Measurements from ENCODE around the gene SLC7A6OS. TPM values are rescaled to one million over a fixed set of nuclear protein-coding genes. Genes with fewer than 3 reads are reported as not detected.

The SLC7A6OS gene
- total and polyA plus RNA-seq, 10 of the 15 experiments (the other 5 are each of a cell fraction or from before 2014, with no cell fraction given): 2.9 to 27.4 (median 16.9) TPM

- RAD21 ChIA-PET (ENCODE audit: unreplicated experiment): interaction anchor here (1.0 to 10.2 kb wide), 5 partner anchors 19 to 60 kb away, joined by 4 to 399 read pairs (median 52); partner anchors contain the start of genes PRMT7 and SLC7A6OS
- Histone ChIP-seq H3K9me3 (replicated peaks; ENCODE audit: control insufficient read depth, insufficient read depth, low read length) (no peaks in the 10 kb centered on the region), H3K9ac (ENCODE audit: control insufficient read depth, insufficient read depth, low read length) (peak overlapping the region; percentile 87), H2AFZ (ENCODE audit: control insufficient read depth, low read depth, low read length) (peak overlapping the region; percentile 76), H3K4me2 (ENCODE audit: control insufficient read depth, insufficient read depth) (peak overlapping the region; percentile 82), H3K4me3 (peak overlapping the region; percentile 87), H3K27ac (ENCODE audit: control insufficient read depth, insufficient read depth) (peak overlapping the region; percentile 85), H4K20me1 (ENCODE audit: control insufficient read depth, insufficient read depth) (no peaks in the 10 kb centered on the region), H3K36me3 (ENCODE audit: control insufficient read depth in 2 of 2, insufficient read depth in 2 of 2, low read length in 1 of 2) (peaks cover 0 to 11% of the 10 kb centered on the region in 2 experiments; a peak in 1 of 4 replicates), H3K79me2 (ENCODE audit: control insufficient read depth, insufficient read depth, low read length) (peaks cover 67% of the 10 kb centered on the region), H3K4me1 (ENCODE audit: control insufficient read depth, insufficient read depth, low read length) (peaks cover 22% of the 10 kb centered on the region), H3K27me3 (replicated peaks in 1 of 2; ENCODE audit: control insufficient read depth in 2 of 2, insufficient read depth in 2 of 2, low read length in 1 of 2) (no peaks in the 10 kb centered on the region)
- intact Hi-C loops (cut with micrococcal nuclease; ENCODE audit: unreplicated experiment) (loop anchor here (2.0 kb wide), 1 partner anchor 46 kb away; the partner anchor contains the start of genes PRMT7 and SLC7A6OS), in situ Hi-C loops (cut with MboI) (no loop called here)
- CTCF ChIA-PET: interaction anchor here (2.1 to 9.0 kb wide), 8 partner anchors 11 to 172 kb away, joined by 7 to 747 read pairs (median 77); partner anchors contain the start of genes PLA2G15, PRMT7 and SLC7A6OS
- WGBS (ENCODE audit: insufficient coverage, insufficient replicate concordance, low lambda C conversion rate, missing lambda C conversion rate): 1% methylated on average over 23 of the region's 23 CpGs
- SMC1A ChIA-PET (ENCODE audit: uncharacterized antibody, unreplicated experiment): interaction anchor here (1.6 to 18.5 kb wide), 2 partner anchors 13 to 195 kb away, joined by 3 to 253 read pairs; no protein-coding TSS in a partner anchor
- FAIRE-seq (no peak), DNase-seq (ENCODE audit: low read depth, low spot score) (no peak), ATAC-seq (peak; percentile 38)
- POLR2A ChIA-PET: interaction anchor here (0.6 to 4.7 kb wide), 4 partner anchors 16 to 54 kb away, joined by 4 to 51 read pairs (median 23); partner anchors contain the start of genes PRMT7 and SLC7A6OS
- BruUV-seq (replicated peaks): no TSS peak
- no peak for TF ChIP-seq JUND (IDR thresholded peaks at IDR 0.05; ENCODE audit: low read depth, low read length)
- TF ChIP-seq NBN (IDR thresholded peaks at IDR 0.05): 0 out of 2 replicates have a peak, but pooled peaks have one; percentile 11
- TF ChIP-seq BCL3 (IDR thresholded peaks at IDR 0.05; ENCODE audit: borderline replicate concordance, insufficient read depth, low read depth, low read length, poor library complexity, severe bottlenecking): no peak
- TF ChIP-seq MXI1 (IDR thresholded peaks at IDR 0.05; ENCODE audit: low read depth, low read length): peak; percentile 14; the same call in 1 of the 2 replicates
- TF ChIP-seq NRF1 (conservative IDR thresholded peaks at IDR 0.05; ENCODE audit: low read depth, low read length): 0 out of 2 replicates have a peak, but pooled peaks have one; percentile 12
- TF ChIP-seq CEBPZ (IDR thresholded peaks at IDR 0.05; ENCODE audit: low read depth, low read length): no peak
- peak; percentile 25; the same call in 1 of the 2 replicates for TF ChIP-seq PML (IDR thresholded peaks at IDR 0.05; ENCODE audit: low read length)
- peak; percentile 29; the same call in 1 of the 2 replicates for TF ChIP-seq SPI1 (IDR thresholded peaks at IDR 0.05; ENCODE audit: borderline replicate concordance, insufficient read depth, low read depth, low read length)
- TF ChIP-seq EED (IDR thresholded peaks at IDR 0.05; ENCODE audit: low read depth): peak; percentile 48; the same call in 1 of the 2 replicates
- TF ChIP-seq POU2F2 (IDR thresholded peaks at IDR 0.05; ENCODE audit: borderline replicate concordance, low read depth, low read length): peak; percentile 45; the same call in 2 of the 3 replicates
- TF ChIP-seq PAX8 (IDR thresholded peaks at IDR 0.05): no peak
- TF ChIP-seq IRF4 (IDR thresholded peaks at IDR 0.05; ENCODE audit: low read depth, low read length): no peak
- no peak for TF ChIP-seq CHD1 (IDR thresholded peaks at IDR 0.05; ENCODE audit: low read depth, low read length)
- TF ChIP-seq MYC (IDR thresholded peaks at IDR 0.05; ENCODE audit: insufficient read depth, insufficient read length, insufficient replicate concordance, low read length, severe bottlenecking): peak; percentile 50
- peak; percentile 43 for TF ChIP-seq RELB (IDR thresholded peaks at IDR 0.05; ENCODE audit: low read depth)
- peak; percentile 10; the same call in 1 of the 2 replicates for TF ChIP-seq CBFB (IDR thresholded peaks at IDR 0.05; ENCODE audit: low read depth)
Measured at GRCh38 chr16:68265078-68265920, 45.4 kb downstream of the SLC7A6OS start.
